Thyroid gland (tissue), 4 donors: Measurements from ENCODE around the gene CCDC187. TPM values are rescaled to one million over a fixed set of nuclear protein-coding genes. Genes with fewer than 3 reads are reported as not detected.
"Not testable (repeated sequence)": the region's sequence is repeated elsewhere in the genome, so short reads cannot be mapped to it uniquely, and the experiment has no call there.

ENCODE experiments used
- DNase-seq, 2 donors: peaks; one replicate each; pipeline ENCODE4 v3.0.0-alpha.2; 2019
- H3K27ac ChIP-seq, 3 donors: fragments of 200-600 bp; sonication (generic); 1 replicate in 2 of 3; 2 replicates in 1 of 3; pipeline ENCODE4 v1.5.1; 2016 to 2019; ENCODE audit warnings: mild to moderate bottlenecking in 1 of 3, moderate library complexity in 1 of 3
- H3K27me3 ChIP-seq: fragments of 200-600 bp; sonication (generic); one replicate; pipeline ENCODE4 v1.5.1; 2019
- H3K36me3 ChIP-seq, 2 donors: fragments of 200-600 bp; sonication (generic); one replicate each; pipeline ENCODE4 v1.5.1; 2016 to 2019
- H3K4me1 ChIP-seq, 2 donors: fragments of 200-600 bp; sonication (generic); one replicate each; pipeline ENCODE4 v1.5.1; 2017 to 2019
- H3K4me3 ChIP-seq, 3 donors: fragments of 200-600 bp; sonication (generic); replicated peaks in 1 of 3; 1 replicate in 2 of 3; 2 replicates in 1 of 3; pipeline ENCODE4 v1.5.1; 2016; ENCODE audit warnings: mild to moderate bottlenecking in 1 of 3
- H3K9me3 ChIP-seq: fragments of 200-600 bp; sonication (generic); one replicate; pipeline ENCODE4 v1.5.1; 2017
- POLR2A ChIP-seq, 2 donors: fragments of 450-650 bp; IDR thresholded peaks; one replicate each; pipeline ENCODE4 v1.6.1; 2017; ENCODE audit warnings: antibody characterized with exemption in 2 of 2, mild to moderate bottlenecking in 2 of 2, moderate library complexity in 1 of 2
- WGBS, 2 donors: methylation state at CpG; one replicate each; pipeline ENCODE4 v1.1.5; 2017; 5-methylcytosine and 5-hydroxymethylcytosine counted together
- intact Hi-C: fragments of 100-400 bp; cut with DNase I; formaldehyde crosslinking; loops from one replicate; pipeline ENCODE4 v1.15.1; 2023
- total RNA-seq, 4 donors: library from RNA; depleted of rRNA; stranded (reverse); fragments of >200 nt; gene quantifications; one replicate each; pipeline ENCODE4 v1.2.3, GENCODE V29; 2016
- TF ChIP-seq, protein P1 (sequence below), 6 experiments: fragments of 200-600 bp in 3 of 6; fragments of 450-650 bp in 3 of 6; sonication (generic) in 3 of 6; IDR thresholded peaks; one replicate each; pipeline ENCODE4 v1.5.1; 2016 to 2019; ENCODE audit warnings: antibody characterized with exemption in 6 of 6, mild to moderate bottlenecking in 2 of 6, inconsistent platforms in 1 of 6, moderate library complexity in 1 of 6

Gene CCDC187
- 1 to 10 TPM; 5.2 to 9.1 (median 6.2) TPM for total RNA-seq

GRCh38 chr9:136303825-136304416 lies at the start of gene CCDC187:
CCDC187 (minus strand) TSS chr9:136304094; CDS start chr9:136303830, 264 bp downstream.
- no peaks in the 10 kb centered on the region for H3K9me3 ChIP-seq
- no peak within 1 kb of the TSS for H3K27ac ChIP-seq
- H3K4me3 ChIP-seq = no peak within 1 kb of the TSS
- no peaks in the 10 kb centered on the region for H3K27me3 ChIP-seq
- no peak for DNase-seq
- WGBS, 2 donors = 73 to 78% methylated on average over 4 to 18 of the region's 22 CpGs
- peaks cover 2 to 6% of the 10 kb centered on the region in 2 donors for H3K4me1 ChIP-seq
- no peaks in the 10 kb centered on the region for H3K36me3 ChIP-seq
- intact Hi-C loops = no loop called here
- no peak for TF ChIP-seq POLR2A (IDR thresholded peaks at IDR 0.05)

GRCh38 chr9:136353088-136353487 lies 49.2 kb upstream of the CCDC187 start:
- intact Hi-C loops = no loop called here
- Histone ChIP-seq H3K27ac (no peak overlapping the region), H3K4me1 (peaks cover 8 to 18% of the 10 kb centered on the region in 2 donors), H3K9me3 (no peaks in the 10 kb centered on the region), H3K4me3 (no peak overlapping the region), H3K27me3 (no peaks in the 10 kb centered on the region), H3K36me3 (no peaks in the 10 kb centered on the region)
- TF ChIP-seq, protein P1, sequence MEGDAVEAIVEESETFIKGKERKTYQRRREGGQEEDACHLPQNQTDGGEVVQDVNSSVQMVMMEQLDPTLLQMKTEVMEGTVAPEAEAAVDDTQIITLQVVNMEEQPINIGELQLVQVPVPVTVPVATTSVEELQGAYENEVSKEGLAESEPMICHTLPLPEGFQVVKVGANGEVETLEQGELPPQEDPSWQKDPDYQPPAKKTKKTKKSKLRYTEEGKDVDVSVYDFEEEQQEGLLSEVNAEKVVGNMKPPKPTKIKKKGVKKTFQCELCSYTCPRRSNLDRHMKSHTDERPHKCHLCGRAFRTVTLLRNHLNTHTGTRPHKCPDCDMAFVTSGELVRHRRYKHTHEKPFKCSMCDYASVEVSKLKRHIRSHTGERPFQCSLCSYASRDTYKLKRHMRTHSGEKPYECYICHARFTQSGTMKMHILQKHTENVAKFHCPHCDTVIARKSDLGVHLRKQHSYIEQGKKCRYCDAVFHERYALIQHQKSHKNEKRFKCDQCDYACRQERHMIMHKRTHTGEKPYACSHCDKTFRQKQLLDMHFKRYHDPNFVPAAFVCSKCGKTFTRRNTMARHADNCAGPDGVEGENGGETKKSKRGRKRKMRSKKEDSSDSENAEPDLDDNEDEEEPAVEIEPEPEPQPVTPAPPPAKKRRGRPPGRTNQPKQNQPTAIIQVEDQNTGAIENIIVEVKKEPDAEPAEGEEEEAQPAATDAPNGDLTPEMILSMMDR (IDR thresholded peaks at IDR 0.05) = no peak
- TF ChIP-seq POLR2A (IDR thresholded peaks at IDR 0.05) = no peak
- no peak for DNase-seq
- 68 to 83% methylated on average over 9 of the region's 11 CpGs for WGBS, 2 donors

- Histone ChIP-seq H3K36me3 (no peaks in the 10 kb centered on the region), H3K9me3 (no peaks in the 10 kb centered on the region), H3K27me3 (no peaks in the 10 kb centered on the region), H3K27ac (no peak overlapping the region), H3K4me3 (no peak overlapping the region), H3K4me1 (peaks cover 8 to 18% of the 10 kb centered on the region in 2 donors)
- TF ChIP-seq POLR2A (IDR thresholded peaks at IDR 0.05) = no peak
- TF ChIP-seq, protein P1 (IDR thresholded peaks at IDR 0.05) = no peak
- intact Hi-C loops = no loop called here
- peak; percentile 87 to 93 for DNase-seq
- WGBS, 2 donors = 24 to 49% methylated on average over 5 to 9 of the region's 16 CpGs
Observed at GRCh38 chr9:136352682-136353081, 48.8 kb upstream of the CCDC187 start.

- DNase-seq, H3K27me3 ChIP-seq, H3K9me3 ChIP-seq, H3K27ac ChIP-seq, H3K36me3 ChIP-seq, H3K4me3 ChIP-seq, intact Hi-C loops: not testable (repeated sequence)
- peaks cover 8 to 18% of the 10 kb centered on the region in 2 donors for H3K4me1 ChIP-seq
- 92% methylated on average over 11 of the region's 24 CpGs; no CpG with 5 or more reads in 1 of the 2 donors for WGBS, 2 donors
Observed at GRCh38 chr9:136351868-136352267, 48.0 kb upstream of the CCDC187 start.

GRCh38 chr9:136351252-136351800 lies 47.4 kb upstream of the CCDC187 start:
- H3K9me3 ChIP-seq = no peaks in the 10 kb centered on the region
- no peak overlapping the region for H3K4me3 ChIP-seq
- H3K4me1 ChIP-seq = peaks cover 8 to 21% of the 10 kb centered on the region in 2 donors
- H3K27ac ChIP-seq = no peak overlapping the region
- DNase-seq = no peak
- TF ChIP-seq, protein P1 (IDR thresholded peaks at IDR 0.05) = no peak
- TF ChIP-seq POLR2A (IDR thresholded peaks at IDR 0.05) = no peak
- H3K36me3 ChIP-seq = no peaks in the 10 kb centered on the region
- WGBS, 2 donors = 80% methylated on average over 1 of the region's 11 CpGs; no CpG with 5 or more reads in 1 of the 2 donors
- intact Hi-C loops = no loop called here
- no peaks in the 10 kb centered on the region for H3K27me3 ChIP-seq

DNA sequence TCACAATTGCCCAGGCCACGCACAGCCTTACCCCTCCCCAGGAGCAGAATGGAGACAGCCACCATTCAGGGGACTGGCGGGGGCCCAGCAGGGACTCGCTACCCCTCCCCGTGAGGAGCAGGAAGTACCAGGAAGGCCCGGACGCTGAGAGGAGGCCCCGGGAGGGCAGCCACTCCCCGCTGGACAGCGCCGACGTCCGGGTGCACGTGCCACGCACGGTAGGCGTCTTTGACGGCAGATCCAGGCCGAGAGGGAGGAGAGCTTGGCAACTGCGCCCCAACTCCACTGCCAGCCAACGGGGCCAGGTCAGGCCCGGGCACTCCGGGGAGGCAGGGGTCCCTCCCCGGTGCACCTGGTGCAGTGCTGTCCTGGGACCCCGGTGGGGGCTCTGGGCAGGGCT lies 45.7 kb upstream of the CCDC187 start:
- intact Hi-C loops = no loop called here
- no peak overlapping the region for H3K27ac ChIP-seq
- peaks cover 8 to 34% of the 10 kb centered on the region in 2 donors for H3K4me1 ChIP-seq
- no peak for DNase-seq
- no peaks in the 10 kb centered on the region for H3K9me3 ChIP-seq
- H3K4me3 ChIP-seq = no peak overlapping the region
- no peaks in the 10 kb centered on the region for H3K27me3 ChIP-seq
- H3K36me3 ChIP-seq = no peaks in the 10 kb centered on the region
- 100% methylated on average over 1 of the region's 24 CpGs; no CpG with 5 or more reads in 1 of the 2 donors for WGBS, 2 donors
- TF ChIP-seq, protein P1 (IDR thresholded peaks at IDR 0.05) = no peak
- no peak for TF ChIP-seq POLR2A (IDR thresholded peaks at IDR 0.05)
